GM12892 (cell line): ENCODE data around the gene ATP2B2.

Experiments used
- POLR2A ChIP-seq: IDR thresholded peaks from 2 replicates; pipeline ENCODE4 v1.6.1; 2011; ENCODE audit warnings: low read depth, low read length, control low read depth
- POLR2AphosphoS5 ChIP-seq: IDR thresholded peaks from 2 replicates; pipeline ENCODE4 v1.6.1; 2011; ENCODE audit warnings: low read depth, low read length, control low read depth

DNA sequence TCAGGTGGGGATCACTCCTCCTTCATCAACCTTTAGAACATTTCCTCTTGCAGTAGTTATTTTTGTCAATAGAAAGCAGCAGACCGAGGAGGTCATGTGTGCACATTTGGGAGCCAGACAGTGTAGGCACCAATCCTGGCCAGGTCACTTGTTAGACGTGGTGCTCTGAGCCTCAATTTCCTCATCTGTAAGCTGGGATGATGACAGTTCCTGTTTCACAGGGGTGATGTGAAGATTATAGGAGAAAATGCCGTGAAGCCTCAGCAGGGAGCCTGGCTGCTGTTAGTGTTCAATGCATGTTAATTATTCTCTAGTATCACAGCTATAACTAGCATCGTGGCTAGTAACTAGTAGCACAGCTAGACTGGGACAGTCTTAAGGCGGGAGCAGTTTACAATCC is 64.7 kb downstream of the ATP2B2 start:
- TF ChIP-seq POLR2AphosphoS5 (no peak), POLR2A (no peak)
